Measurements from ENCODE around the gene ASB2. TPM values are rescaled to one million over a fixed set of nuclear protein-coding genes. Genes with fewer than 3 reads are reported as not detected.

ASB2 gene
- total RNA-seq, 1 experiment from 2014 or later = not detected

- Mint-ChIP-seq H3K9me3 (ENCODE audit: unreplicated experiment) (no peaks in the 10 kb centered on the region), H3K4me1 (ENCODE audit: low read depth, unreplicated experiment) (no peaks in the 10 kb centered on the region), H3K36me3 (ENCODE audit: insufficient read depth, unreplicated experiment) (no peaks in the 10 kb centered on the region), H3K27ac (ENCODE audit: unreplicated experiment) (no peak overlapping the region), H3K4me3 (ENCODE audit: unreplicated experiment) (no peak overlapping the region), H3K27me3 (ENCODE audit: insufficient read depth, unreplicated experiment) (peaks cover 3% of the 10 kb centered on the region)
- DNase-seq = no peak
- BruUV-seq (replicated peaks) = no TSS peak
- ChIA-PET CTCF (no interaction called here), POLR2A (no interaction called here)
- no peak overlapping the region for H3K4me3 ChIP-seq (ENCODE audit: low read depth, low read length)
- TF ChIP-seq, protein P1, sequence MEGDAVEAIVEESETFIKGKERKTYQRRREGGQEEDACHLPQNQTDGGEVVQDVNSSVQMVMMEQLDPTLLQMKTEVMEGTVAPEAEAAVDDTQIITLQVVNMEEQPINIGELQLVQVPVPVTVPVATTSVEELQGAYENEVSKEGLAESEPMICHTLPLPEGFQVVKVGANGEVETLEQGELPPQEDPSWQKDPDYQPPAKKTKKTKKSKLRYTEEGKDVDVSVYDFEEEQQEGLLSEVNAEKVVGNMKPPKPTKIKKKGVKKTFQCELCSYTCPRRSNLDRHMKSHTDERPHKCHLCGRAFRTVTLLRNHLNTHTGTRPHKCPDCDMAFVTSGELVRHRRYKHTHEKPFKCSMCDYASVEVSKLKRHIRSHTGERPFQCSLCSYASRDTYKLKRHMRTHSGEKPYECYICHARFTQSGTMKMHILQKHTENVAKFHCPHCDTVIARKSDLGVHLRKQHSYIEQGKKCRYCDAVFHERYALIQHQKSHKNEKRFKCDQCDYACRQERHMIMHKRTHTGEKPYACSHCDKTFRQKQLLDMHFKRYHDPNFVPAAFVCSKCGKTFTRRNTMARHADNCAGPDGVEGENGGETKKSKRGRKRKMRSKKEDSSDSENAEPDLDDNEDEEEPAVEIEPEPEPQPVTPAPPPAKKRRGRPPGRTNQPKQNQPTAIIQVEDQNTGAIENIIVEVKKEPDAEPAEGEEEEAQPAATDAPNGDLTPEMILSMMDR (IDR thresholded peaks at IDR 0.05; ENCODE audit: insufficient read depth in 1 of 2, low read depth in 1 of 2, low read length in 1 of 2, severe bottlenecking in 1 of 2, unreplicated experiment in 1 of 2) = no peak
- no peaks in the 10 kb centered on the region for H3K4me1 ChIP-seq
- intact Hi-C loops (cut with micrococcal nuclease; ENCODE audit: unreplicated experiment) = no loop called here
- no peaks in the 10 kb centered on the region; the same call in 1 of the 2 replicates for H3K27me3 ChIP-seq (replicated peaks; ENCODE audit: control insufficient read depth, insufficient read depth, low read length)
- no peaks in the 10 kb centered on the region for H3K9me3 ChIP-seq
- no peaks in the 10 kb centered on the region for H3K36me3 ChIP-seq (ENCODE audit: control insufficient read depth, insufficient read depth, low read length)
Measured at GRCh38 chr14:94011795-94012194, 35.4 kb upstream of the ASB2 start.

GRCh38 chr14:94010625-94011024, 34.3 kb upstream of the ASB2 start:
- Histone ChIP-seq H3K4me3 (ENCODE audit: low read depth, low read length) (no peak overlapping the region), H3K4me1 (no peaks in the 10 kb centered on the region), H3K27me3 (replicated peaks; ENCODE audit: control insufficient read depth, insufficient read depth, low read length) (no peaks in the 10 kb centered on the region; the same call in 1 of the 2 replicates), H3K9me3 (no peaks in the 10 kb centered on the region), H3K36me3 (ENCODE audit: control insufficient read depth, insufficient read depth, low read length) (no peaks in the 10 kb centered on the region)
- Mint-ChIP-seq H3K9me3 (ENCODE audit: unreplicated experiment) (no peaks in the 10 kb centered on the region), H3K4me3 (ENCODE audit: unreplicated experiment) (no peak overlapping the region), H3K27ac (ENCODE audit: unreplicated experiment) (no peak overlapping the region), H3K36me3 (ENCODE audit: insufficient read depth, unreplicated experiment) (no peaks in the 10 kb centered on the region), H3K27me3 (ENCODE audit: insufficient read depth, unreplicated experiment) (peaks cover 3% of the 10 kb centered on the region), H3K4me1 (ENCODE audit: low read depth, unreplicated experiment) (no peaks in the 10 kb centered on the region)
- intact Hi-C loops (cut with micrococcal nuclease; ENCODE audit: unreplicated experiment) = no loop called here
- TF ChIP-seq, protein P1 (IDR thresholded peaks at IDR 0.05; ENCODE audit: insufficient read depth in 1 of 2, low read depth in 1 of 2, low read length in 1 of 2, severe bottlenecking in 1 of 2, unreplicated experiment in 1 of 2) = no peak
- ChIA-PET CTCF (no interaction called here), POLR2A (no interaction called here)
- no peak for DNase-seq
- no TSS peak for BruUV-seq (replicated peaks)

GRCh38 chr14:94009767-94010166, 33.4 kb upstream of the ASB2 start:
- no peaks in the 10 kb centered on the region for H3K36me3 Mint-ChIP-seq (ENCODE audit: insufficient read depth, unreplicated experiment)
- no peaks in the 10 kb centered on the region for H3K9me3 Mint-ChIP-seq (ENCODE audit: unreplicated experiment)
- intact Hi-C loops (cut with micrococcal nuclease; ENCODE audit: unreplicated experiment) = loop anchor here (10.0 kb wide), 1 partner anchor 355 kb away; no protein-coding TSS in a partner anchor
- TF ChIP-seq, protein P1 (IDR thresholded peaks at IDR 0.05; ENCODE audit: insufficient read depth in 1 of 2, low read depth in 1 of 2, low read length in 1 of 2, severe bottlenecking in 1 of 2, unreplicated experiment in 1 of 2) = no peak
- Histone ChIP-seq H3K9me3 (no peaks in the 10 kb centered on the region), H3K4me3 (ENCODE audit: low read depth, low read length) (no peak overlapping the region), H3K27me3 (replicated peaks; ENCODE audit: control insufficient read depth, insufficient read depth, low read length) (no peaks in the 10 kb centered on the region; the same call in 1 of the 2 replicates), H3K4me1 (no peaks in the 10 kb centered on the region; the same call in 1 of the 2 replicates), H3K36me3 (ENCODE audit: control insufficient read depth, insufficient read depth, low read length) (no peaks in the 10 kb centered on the region)
- no peak overlapping the region for H3K4me3 Mint-ChIP-seq (ENCODE audit: unreplicated experiment)
- peaks cover under 1% of the 10 kb centered on the region for H3K27me3 Mint-ChIP-seq (ENCODE audit: insufficient read depth, unreplicated experiment)
- CTCF ChIA-PET = no interaction called here
- H3K4me1 Mint-ChIP-seq (ENCODE audit: low read depth, unreplicated experiment) = peaks cover 6% of the 10 kb centered on the region
- DNase-seq = no peak
- no TSS peak for BruUV-seq (replicated peaks)
- POLR2A ChIA-PET = no interaction called here
- no peak overlapping the region for H3K27ac Mint-ChIP-seq (ENCODE audit: unreplicated experiment)
